SK-N-SH treated with all-trans-retinoic acid at 6 μM for 48 hours (cell line): Measurements from ENCODE around the gene PI16.

Source experiments
- ATAC-seq: fragments of 200-7000 bp; cut with Tn5 transposase; 3 replicates; pipeline ENCODE4 v1.9.1; 2020; ENCODE audit warnings: mild to moderate bottlenecking, moderate library complexity
- ARNTL ChIP-seq: fragments of 450-650 bp; formaldehyde crosslinking; IDR thresholded peaks from 2 replicates; pipeline ENCODE4 v1.5.0; 2020; ENCODE audit warnings: low read depth, mild to moderate bottlenecking, moderate library complexity, borderline replicate concordance
- BACH2 ChIP-seq: fragments of 250-450 bp; sonication (Bioruptor Pico); IDR thresholded peaks from 2 replicates; pipeline ENCODE4 v1.9.0; 2021; ENCODE audit warnings: mild to moderate bottlenecking, borderline replicate concordance
- CSDC2 ChIP-seq: fragments of 250-450 bp; sonication (Bioruptor Pico); IDR thresholded peaks from 2 replicates; pipeline ENCODE4 v1.5.0; 2020; ENCODE audit warnings: mild to moderate bottlenecking, moderate library complexity
- CSRNP3 ChIP-seq: fragments of 250-450 bp; sonication (Bioruptor Pico); IDR thresholded peaks from 2 replicates; pipeline ENCODE4 v1.5.1; 2021; ENCODE audit warnings: mild to moderate bottlenecking, moderate library complexity
- ESRRG ChIP-seq: fragments of 250-450 bp; sonication (Bioruptor Pico); IDR thresholded peaks from 2 replicates; pipeline ENCODE4 v1.6.1; 2021; ENCODE audit warnings: mild to moderate bottlenecking
- ISL1 ChIP-seq: fragments of 250-450 bp; sonication (Bioruptor Pico); IDR thresholded peaks from 2 replicates; pipeline ENCODE4 v2.1.2; 2022; ENCODE audit warnings: mild to moderate bottlenecking, moderate library complexity
- OSR1 ChIP-seq: fragments of 250-450 bp; sonication (Bioruptor Pico); IDR thresholded peaks from 2 replicates; pipeline ENCODE4 v1.8.0; 2022; ENCODE audit warnings: moderate library complexity, mild to moderate bottlenecking, inconsistent platforms
- PATZ1 ChIP-seq: fragments of 250-450 bp; sonication (Bioruptor Pico); IDR thresholded peaks from 2 replicates; pipeline ENCODE4 v1.8.0; 2020; ENCODE audit warnings: mild to moderate bottlenecking, moderate library complexity, borderline replicate concordance
- POU6F1 ChIP-seq: fragments of 250-450 bp; sonication (Bioruptor Pico); IDR thresholded peaks from 2 replicates; pipeline ENCODE4 v1.8.0; 2021; ENCODE audit warnings: low read depth, mild to moderate bottlenecking, moderate library complexity, borderline replicate concordance
- PPARA ChIP-seq: fragments of 250-450 bp; sonication (Bioruptor Pico); IDR thresholded peaks from 2 replicates; pipeline ENCODE4 v1.5.0; 2020; ENCODE audit warnings: mild to moderate bottlenecking, borderline replicate concordance
- SNAI2 ChIP-seq: fragments of 250-450 bp; sonication (Bioruptor Pico); IDR thresholded peaks from 2 replicates; pipeline ENCODE4 v1.5.0; 2020; ENCODE audit warnings: mild to moderate bottlenecking, moderate library complexity
- TOX ChIP-seq: fragments of 250-450 bp; sonication (Bioruptor Pico); IDR thresholded peaks from 2 replicates; pipeline ENCODE4 v1.8.0; 2021; ENCODE audit warnings: mild to moderate bottlenecking, moderate library complexity, borderline replicate concordance
- TSHZ2 ChIP-seq: fragments of 250-450 bp; sonication (Bioruptor Pico); IDR thresholded peaks from 2 replicates; pipeline ENCODE4 v1.5.0; 2020; ENCODE audit warnings: mild to moderate bottlenecking, moderate library complexity
- ZC3H10 ChIP-seq: fragments of 250-450 bp; sonication (Bioruptor Pico); IDR thresholded peaks from 2 replicates; pipeline ENCODE4 v1.5.1; 2021; ENCODE audit warnings: mild to moderate bottlenecking, moderate library complexity
- ZFP3 ChIP-seq: fragments of 250-450 bp; sonication (Bioruptor Pico); IDR thresholded peaks from 2 replicates; pipeline ENCODE4 v1.5.0; 2020; ENCODE audit warnings: mild to moderate bottlenecking, moderate library complexity
- ZFP30 ChIP-seq: fragments of 450-650 bp; formaldehyde crosslinking; IDR thresholded peaks from 2 replicates; pipeline ENCODE4 v1.5.0; 2022; ENCODE audit warnings: mild to moderate bottlenecking, moderate library complexity
- ZNF565 ChIP-seq: fragments of 450-650 bp; formaldehyde crosslinking; conservative IDR thresholded peaks from 2 replicates; pipeline ENCODE4 v1.5.0; 2020; ENCODE audit warnings: low read depth, mild to moderate bottlenecking, moderate library complexity
- ZNF70 ChIP-seq: fragments of 450-650 bp; formaldehyde crosslinking; IDR thresholded peaks from 2 replicates; pipeline ENCODE4 v1.5.0; 2020; ENCODE audit warnings: mild to moderate bottlenecking, moderate library complexity
- ZNF8 ChIP-seq: fragments of 450-650 bp; formaldehyde crosslinking; IDR thresholded peaks from 2 replicates; pipeline ENCODE4 v1.5.0; 2020; ENCODE audit warnings: mild to moderate bottlenecking, moderate library complexity

Gene PI16

GRCh38 chr6:36924131-36924530, 30.4 kb upstream of the PI16 start:
- TF ChIP-seq ISL1 (CRISPR knock-in tag) (no peak), ZFP30 (CRISPR knock-in tag) (no peak), OSR1 (no peak), POU6F1 (CRISPR knock-in tag) (no peak), TSHZ2 (CRISPR knock-in tag) (no peak), TOX (no peak), ZC3H10 (CRISPR knock-in tag) (no peak), ESRRG (CRISPR knock-in tag) (no peak), ARNTL (no peak), CSRNP3 (no peak), PPARA (CRISPR knock-in tag) (no peak)
- ATAC-seq, result no peak

- no peak for ATAC-seq
- TF ChIP-seq ZNF8 (CRISPR knock-in tag) (no peak), PPARA (CRISPR knock-in tag) (no peak), TOX (no peak), ARNTL (no peak), TSHZ2 (CRISPR knock-in tag) (no peak), ZFP3 (CRISPR knock-in tag) (no peak), CSRNP3 (no peak), CSDC2 (no peak), ISL1 (CRISPR knock-in tag) (no peak), PATZ1 (CRISPR knock-in tag) (no peak), ESRRG (CRISPR knock-in tag) (no peak), ZNF565 (CRISPR knock-in tag) (no peak), BACH2 (no peak), OSR1 (no peak), ZNF70 (CRISPR knock-in tag) (no peak), SNAI2 (no peak)
These were observed 29.7 kb upstream of the PI16 start for GRCh38 chr6:36924778-36925374.
